Pulmonary artery endothelial cell (primary cell): ENCODE results near the gene THSD7B. TPM values are rescaled to one million over a fixed set of nuclear protein-coding genes. Genes with fewer than 3 reads are reported as not detected.
"Not testable (repeated sequence)": the region's sequence is repeated elsewhere in the genome, so short reads cannot be mapped to it uniquely, and the experiment has no call there.

Experiments used
- DNase-seq: peaks from one replicate; pipeline ENCODE4 v3.0.0-alpha.2; 2011; ENCODE audit warnings: low read depth, low spot score
- total RNA-seq: library from RNA; depleted of rRNA; stranded (reverse); fragments of >200 nt; gene quantifications from 2 replicates; pipeline ENCODE4 v1.2.3, GENCODE V29; 2014

THSD7B gene
- total RNA-seq, 1 donor from 2014 or later: not detected

DNA sequence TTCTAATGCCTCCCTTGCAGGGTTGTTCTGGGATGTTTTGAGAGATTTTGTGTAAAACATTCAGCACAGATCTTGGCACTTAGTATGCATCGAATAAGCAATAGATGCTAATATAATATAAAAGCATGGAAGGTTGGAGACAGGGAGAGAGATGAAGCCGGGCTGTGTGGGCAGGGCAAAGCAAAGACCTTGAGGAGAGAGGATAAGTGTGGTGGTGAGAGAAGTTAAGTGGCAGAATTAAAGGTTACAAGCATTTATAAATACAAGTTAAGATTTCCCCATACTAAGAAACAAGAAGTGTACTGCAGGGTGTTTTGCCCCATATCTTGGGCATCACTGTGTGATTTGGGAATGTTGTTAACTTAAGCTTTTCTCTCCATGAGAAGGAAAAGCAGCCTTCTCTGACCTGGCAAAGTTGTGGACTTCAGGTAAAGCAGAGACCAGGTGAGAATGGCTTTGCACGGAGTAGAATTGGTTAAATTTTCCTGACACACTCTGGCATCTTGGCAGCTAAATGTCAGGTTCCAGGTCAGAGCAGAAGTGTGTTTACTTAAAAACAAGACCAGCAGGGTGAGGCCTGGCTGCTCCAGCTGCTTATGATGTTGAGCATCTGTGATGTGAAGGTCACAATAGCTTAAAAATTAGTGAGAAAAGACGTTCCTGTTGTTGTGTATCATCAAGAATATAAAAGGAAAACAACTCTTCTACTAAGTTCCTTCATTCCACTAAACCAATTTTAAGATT, 910.4 kb downstream of the THSD7B start:
- DNase-seq: no peak

- no peak for DNase-seq
Observed at GRCh38 chr2:137676346-137676745, 911.0 kb downstream of the THSD7B start.

- DNase-seq: no peak
Observed at GRCh38 chr2:137677466-137677865, 912.1 kb downstream of the THSD7B start.

- DNase-seq: no peak
Observed at GRCh38 chr2:137689549-137689948, 924.2 kb downstream of the THSD7B start.

DNA sequence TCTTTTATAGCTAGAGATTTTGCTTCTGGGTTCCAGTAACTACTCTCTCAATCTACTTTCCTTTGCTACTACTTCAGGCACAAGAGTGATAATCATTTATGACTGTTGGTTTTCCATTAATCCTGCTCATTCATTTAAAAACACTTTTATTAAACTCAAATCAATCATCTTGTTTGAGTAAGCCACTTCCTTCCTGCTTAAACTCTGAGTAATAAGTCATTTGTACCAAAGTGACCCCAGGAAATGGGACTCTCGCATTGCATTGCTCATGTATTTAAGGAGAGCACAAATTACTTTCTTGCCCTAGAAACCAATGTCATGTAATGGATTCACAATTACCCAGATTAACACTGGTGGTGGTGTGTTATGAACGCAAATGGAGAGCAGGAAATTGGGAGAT, 928.2 kb downstream of the THSD7B start:
- no peak for DNase-seq

- no peak for DNase-seq
Observed at GRCh38 chr2:137696916-137697315, 931.6 kb downstream of the THSD7B start.

- DNase-seq: not testable (repeated sequence)
Observed at GRCh38 chr2:137700250-137700649, 934.9 kb downstream of the THSD7B start.

DNA sequence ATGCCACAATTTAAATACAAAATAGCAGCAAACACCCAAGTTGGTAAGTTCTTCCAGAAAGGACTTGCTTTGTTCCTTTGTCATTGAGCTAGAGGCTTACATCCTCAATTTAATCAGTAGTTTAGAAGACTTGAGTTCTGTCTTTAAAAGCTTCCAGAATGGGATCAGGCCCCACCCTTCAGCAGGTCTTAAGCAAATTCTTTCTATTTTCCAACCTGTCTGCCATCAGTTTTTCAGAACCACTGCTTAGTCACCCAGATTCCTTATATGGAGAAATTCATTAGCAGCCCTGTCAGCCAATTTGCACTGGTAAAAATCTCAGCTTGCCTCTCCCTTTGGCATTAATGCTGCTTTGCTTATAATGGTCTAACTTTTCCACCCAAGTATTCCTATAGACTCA, 935.3 kb downstream of the THSD7B start:
- DNase-seq: no peak

DNA sequence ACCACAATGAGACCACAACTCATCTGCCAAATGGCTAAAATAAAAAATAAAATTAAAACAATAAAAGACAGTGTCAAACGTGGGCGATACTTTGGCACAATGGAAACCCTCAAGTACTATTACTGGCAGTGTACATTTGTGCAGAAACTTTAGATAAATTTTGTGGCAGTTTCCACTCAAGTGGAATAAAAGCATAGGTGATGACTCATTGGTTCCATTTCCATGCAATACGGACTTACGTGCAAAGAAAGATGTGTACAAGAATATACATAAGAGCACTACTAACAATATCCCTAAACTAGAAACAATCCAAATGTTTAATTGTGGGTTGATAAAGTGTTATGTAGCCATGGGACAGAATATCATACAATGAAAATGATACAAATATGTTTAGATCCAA, 940.0 kb downstream of the THSD7B start:
- DNase-seq: no peak

DNA sequence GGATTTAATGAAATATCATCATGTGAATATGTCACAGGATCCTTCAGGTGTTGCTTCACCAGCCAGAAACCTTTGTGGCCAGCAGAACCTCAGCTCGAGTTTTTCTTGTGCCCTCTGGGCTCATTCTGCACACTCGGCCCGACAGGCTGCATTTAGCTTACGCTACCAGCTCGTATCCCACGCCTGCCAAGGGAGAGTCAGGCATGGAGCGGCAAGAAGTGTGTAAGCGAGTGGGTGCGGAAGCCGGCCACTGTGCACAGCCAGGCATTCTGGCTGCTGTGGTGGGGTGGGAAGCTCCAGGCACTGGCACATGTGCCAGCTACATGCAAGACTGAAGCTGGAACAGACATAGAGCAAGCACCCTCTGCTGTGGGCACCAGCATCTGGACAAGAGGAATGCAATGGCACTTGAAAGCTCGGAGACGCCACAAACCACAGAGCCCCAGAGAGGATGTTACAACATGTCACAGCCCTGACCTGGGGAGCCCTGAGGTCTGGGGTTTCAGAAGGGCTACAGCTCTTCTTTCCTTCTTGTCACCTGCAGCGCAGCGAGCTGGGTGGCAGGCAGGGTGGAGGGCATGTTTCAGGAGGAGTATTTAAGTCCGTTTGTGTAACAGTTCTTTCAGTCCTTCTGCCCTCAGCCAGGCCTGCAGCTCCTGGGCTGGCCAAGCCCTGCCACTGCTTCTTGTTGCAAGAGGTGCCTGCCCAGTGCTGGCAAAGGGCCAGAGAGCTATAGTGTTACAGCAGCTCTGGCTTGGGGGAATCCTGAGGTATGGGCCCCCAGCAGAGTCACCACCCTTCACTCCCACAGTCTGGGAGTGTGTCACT, 941.7 kb downstream of the THSD7B start:
- no peak for DNase-seq

DNA sequence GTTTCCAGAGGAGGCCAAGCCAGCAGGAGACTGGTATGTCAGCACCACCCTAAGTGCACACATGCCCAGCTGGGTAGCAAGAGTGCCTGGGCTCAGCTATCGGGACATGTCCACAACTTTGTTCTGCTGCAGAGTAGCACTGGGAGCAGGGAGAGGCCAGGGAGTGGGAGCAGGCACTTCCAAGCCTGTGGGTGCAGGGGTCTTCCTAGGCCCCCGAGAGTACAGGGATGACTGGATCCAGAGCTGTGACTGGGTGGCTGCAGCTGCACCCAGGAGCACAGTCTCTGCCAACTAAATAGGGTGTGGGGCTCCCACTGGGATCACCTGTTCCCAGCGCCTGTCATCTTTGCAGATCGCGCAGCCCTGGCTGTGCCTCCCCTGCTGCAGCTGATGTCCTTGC, 943.0 kb downstream of the THSD7B start:
- no peak for DNase-seq

- DNase-seq: no peak
Observed at GRCh38 chr2:137715731-137716191, 950.4 kb downstream of the THSD7B start.

DNA sequence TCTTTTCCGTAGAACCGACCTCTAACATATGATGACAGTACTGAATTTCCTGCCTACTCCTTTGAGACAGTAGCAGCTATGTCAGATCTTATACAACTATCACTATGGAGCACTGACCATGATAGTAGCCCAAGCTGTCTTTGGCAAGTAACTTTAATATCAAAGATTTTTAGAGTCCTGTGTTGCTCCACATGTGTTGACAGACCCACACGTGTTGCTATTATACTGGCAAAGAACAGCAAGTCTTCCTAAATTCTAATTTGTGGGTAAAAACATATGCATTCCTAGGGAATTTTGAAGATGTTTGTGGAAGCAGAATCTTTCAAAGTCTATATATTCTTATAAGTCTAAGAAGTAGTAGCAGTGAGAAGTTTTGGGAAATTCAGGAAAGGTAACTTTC, 953.4 kb downstream of the THSD7B start:
- DNase-seq: no peak

- no peak for DNase-seq
Observed at GRCh38 chr2:137721733-137722132, 956.4 kb downstream of the THSD7B start.

- DNase-seq: no peak
Observed at GRCh38 chr2:137724912-137725311, 959.6 kb downstream of the THSD7B start.
